Breast epithelium (tissue), 4 donors: ENCODE measurements around the gene GCNT2. TPM values are rescaled to one million over a fixed set of nuclear protein-coding genes. Genes with fewer than 3 reads are reported as not detected.

Experiments used
- DNase-seq, 2 donors: peaks; one replicate each; pipeline ENCODE4 v3.0.0-alpha.2; 2019; ENCODE audit warnings: low spot score in 2 of 2
- H3K27ac ChIP-seq, 2 donors: fragments of 200-600 bp; sonication (generic) in 1 of 2; one replicate each; pipeline ENCODE4 v1.5.1; 2016 to 2019; ENCODE audit warnings: mild to moderate bottlenecking in 1 of 2
- H3K27me3 ChIP-seq, 2 donors: fragments of 200-600 bp; sonication (generic) in 1 of 2; one replicate each; pipeline versions ENCODE4 v1.5.1 to v1.6.0; 2017 to 2019; ENCODE audit warnings: control low read depth in 1 of 2, mild to moderate bottlenecking in 1 of 2
- H3K36me3 ChIP-seq: fragments of 200-600 bp; one replicate; pipeline ENCODE4 v1.5.1; 2019
- H3K4me1 ChIP-seq, 2 donors: fragments of 200-600 bp; sonication (generic); one replicate each; pipeline ENCODE4 v1.5.1; 2016 to 2019; ENCODE audit warnings: control low read depth in 1 of 2
- H3K4me3 ChIP-seq, 3 donors: fragments of 200-600 bp; sonication (generic); 1 replicate in 2 of 3; 2 replicates in 1 of 3; pipeline ENCODE4 v1.5.1; 2016 to 2019; ENCODE audit warnings: mild to moderate bottlenecking in 3 of 3, moderate library complexity in 2 of 3
- H3K9me3 ChIP-seq, 2 donors: fragments of 200-600 bp; sonication (generic) in 1 of 2; one replicate each; pipeline ENCODE4 v1.5.1; 2016 to 2019; ENCODE audit warnings: control low read depth in 1 of 2
- POLR2A ChIP-seq: fragments of 450-650 bp; IDR thresholded peaks from one replicate; pipeline ENCODE4 v1.6.1; 2016; ENCODE audit warnings: antibody characterized with exemption, mild to moderate bottlenecking, moderate library complexity
- POLR2AphosphoS5 ChIP-seq, 3 donors: sonication (generic); formaldehyde crosslinking; IDR thresholded peaks; one replicate each; pipeline ENCODE4 v1.6.1; 2017; ENCODE audit warnings: antibody characterized with exemption in 3 of 3
- intact Hi-C: fragments of 100-400 bp; cut with DNase I; formaldehyde crosslinking; loops from one replicate; pipeline ENCODE4 v1.15.1; 2023; ENCODE audit warnings: low total_unique reads
- total RNA-seq, 3 donors: library from RNA; depleted of rRNA; stranded (reverse); fragments of >200 nt; gene quantifications; one replicate each; pipeline ENCODE4 v1.1.0, GENCODE V29; 2016
- TF ChIP-seq, protein P1 (sequence below), 3 donors: fragments of 450-650 bp; IDR thresholded peaks; one replicate each; pipeline ENCODE4 v1.5.1; 2016 to 2017; ENCODE audit warnings: antibody characterized with exemption in 3 of 3, mild to moderate bottlenecking in 3 of 3, moderate library complexity in 3 of 3

GCNT2 gene
- total RNA-seq, 3 donors from 2014 or later = 1.4 to 22.0 (median 13.4) TPM

DNA sequence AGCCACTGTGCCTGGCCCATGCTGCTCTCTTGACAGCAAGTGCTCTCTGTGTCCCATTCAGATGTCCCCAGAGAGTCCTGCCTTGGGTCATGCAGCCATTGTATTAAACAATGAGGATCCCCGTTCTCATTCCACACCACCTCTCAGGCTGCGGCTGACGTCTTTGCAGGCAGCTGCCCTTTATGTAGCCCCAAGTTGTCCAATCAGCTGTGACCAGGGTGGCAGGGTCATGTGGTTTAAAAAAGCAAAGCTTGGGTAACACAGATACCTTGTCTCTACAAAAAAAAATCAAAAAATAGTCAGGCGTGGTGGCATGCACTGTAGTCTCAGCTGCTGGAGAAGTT lies 13.2 kb downstream of the GCNT2 start:
- no peak for DNase-seq
- no peaks in the 10 kb centered on the region for H3K36me3 ChIP-seq
- TF ChIP-seq, protein P1, sequence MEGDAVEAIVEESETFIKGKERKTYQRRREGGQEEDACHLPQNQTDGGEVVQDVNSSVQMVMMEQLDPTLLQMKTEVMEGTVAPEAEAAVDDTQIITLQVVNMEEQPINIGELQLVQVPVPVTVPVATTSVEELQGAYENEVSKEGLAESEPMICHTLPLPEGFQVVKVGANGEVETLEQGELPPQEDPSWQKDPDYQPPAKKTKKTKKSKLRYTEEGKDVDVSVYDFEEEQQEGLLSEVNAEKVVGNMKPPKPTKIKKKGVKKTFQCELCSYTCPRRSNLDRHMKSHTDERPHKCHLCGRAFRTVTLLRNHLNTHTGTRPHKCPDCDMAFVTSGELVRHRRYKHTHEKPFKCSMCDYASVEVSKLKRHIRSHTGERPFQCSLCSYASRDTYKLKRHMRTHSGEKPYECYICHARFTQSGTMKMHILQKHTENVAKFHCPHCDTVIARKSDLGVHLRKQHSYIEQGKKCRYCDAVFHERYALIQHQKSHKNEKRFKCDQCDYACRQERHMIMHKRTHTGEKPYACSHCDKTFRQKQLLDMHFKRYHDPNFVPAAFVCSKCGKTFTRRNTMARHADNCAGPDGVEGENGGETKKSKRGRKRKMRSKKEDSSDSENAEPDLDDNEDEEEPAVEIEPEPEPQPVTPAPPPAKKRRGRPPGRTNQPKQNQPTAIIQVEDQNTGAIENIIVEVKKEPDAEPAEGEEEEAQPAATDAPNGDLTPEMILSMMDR (IDR thresholded peaks at IDR 0.05) = no peak
- TF ChIP-seq POLR2A = no peak
- no peak for TF ChIP-seq POLR2AphosphoS5 (IDR thresholded peaks at IDR 0.05)
- no peak overlapping the region for H3K27ac ChIP-seq
- no peaks in the 10 kb centered on the region for H3K27me3 ChIP-seq
- H3K4me3 ChIP-seq = no peak overlapping the region
- no peaks in the 10 kb centered on the region for H3K4me1 ChIP-seq
- intact Hi-C loops = no loop called here
- H3K9me3 ChIP-seq = no peaks in the 10 kb centered on the region

DNA sequence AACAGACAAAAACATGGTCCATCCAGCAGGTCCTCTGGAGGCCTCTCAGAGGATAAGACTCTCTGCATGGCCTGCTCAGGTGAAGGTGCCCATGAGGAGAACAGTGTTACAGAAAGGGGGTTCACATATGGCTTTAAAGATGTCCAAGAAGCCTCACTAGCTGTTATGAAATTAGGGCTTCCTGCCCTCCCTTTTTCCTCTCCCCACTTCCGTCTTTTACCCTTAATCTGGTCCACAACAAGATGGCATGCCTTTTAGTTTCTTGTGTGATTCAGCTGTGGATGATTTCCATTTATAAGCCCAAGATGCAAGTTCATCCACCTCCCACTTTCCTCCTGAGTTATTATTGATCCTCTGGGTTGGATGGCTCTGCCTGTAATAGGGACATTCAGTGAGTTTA lies 14.0 kb downstream of the GCNT2 start:
- no peaks in the 10 kb centered on the region for H3K9me3 ChIP-seq
- no peaks in the 10 kb centered on the region for H3K36me3 ChIP-seq
- no peak overlapping the region for H3K4me3 ChIP-seq
- TF ChIP-seq, protein P1 (IDR thresholded peaks at IDR 0.05) = no peak
- TF ChIP-seq POLR2AphosphoS5 (IDR thresholded peaks at IDR 0.05) = no peak
- no peak for TF ChIP-seq POLR2A
- no peaks in the 10 kb centered on the region for H3K27me3 ChIP-seq
- H3K27ac ChIP-seq = no peak overlapping the region
- intact Hi-C loops = no loop called here
- no peaks in the 10 kb centered on the region for H3K4me1 ChIP-seq
- no peak for DNase-seq

DNA sequence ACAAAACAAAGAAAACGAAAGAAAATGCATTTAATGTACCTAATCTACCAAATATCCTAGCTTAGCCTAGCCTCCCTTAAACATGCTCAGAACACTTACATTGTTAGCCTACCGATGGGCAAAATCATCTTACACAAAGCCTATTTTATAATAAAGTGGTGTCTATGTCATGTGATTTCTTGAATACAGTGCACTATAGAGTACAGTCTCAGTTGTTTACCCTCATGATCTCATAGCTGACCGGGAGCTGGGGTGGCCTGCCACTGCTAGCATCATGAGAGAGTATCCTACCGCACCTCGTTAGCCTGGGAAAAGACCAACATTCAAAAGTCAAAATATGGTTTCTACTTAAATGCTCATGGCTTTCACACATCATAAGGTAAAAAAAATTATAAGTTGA lies 16.6 kb downstream of the GCNT2 start:
- no peaks in the 10 kb centered on the region for H3K4me1 ChIP-seq
- no peak for DNase-seq
- no peaks in the 10 kb centered on the region for H3K27me3 ChIP-seq
- H3K27ac ChIP-seq = no peak overlapping the region
- no peaks in the 10 kb centered on the region for H3K9me3 ChIP-seq
- intact Hi-C loops = no loop called here
- H3K4me3 ChIP-seq = no peak overlapping the region
- H3K36me3 ChIP-seq = no peaks in the 10 kb centered on the region
- TF ChIP-seq POLR2AphosphoS5 (IDR thresholded peaks at IDR 0.05) (no peak), POLR2A (no peak)
- TF ChIP-seq, protein P1 (IDR thresholded peaks at IDR 0.05) = no peak

DNA sequence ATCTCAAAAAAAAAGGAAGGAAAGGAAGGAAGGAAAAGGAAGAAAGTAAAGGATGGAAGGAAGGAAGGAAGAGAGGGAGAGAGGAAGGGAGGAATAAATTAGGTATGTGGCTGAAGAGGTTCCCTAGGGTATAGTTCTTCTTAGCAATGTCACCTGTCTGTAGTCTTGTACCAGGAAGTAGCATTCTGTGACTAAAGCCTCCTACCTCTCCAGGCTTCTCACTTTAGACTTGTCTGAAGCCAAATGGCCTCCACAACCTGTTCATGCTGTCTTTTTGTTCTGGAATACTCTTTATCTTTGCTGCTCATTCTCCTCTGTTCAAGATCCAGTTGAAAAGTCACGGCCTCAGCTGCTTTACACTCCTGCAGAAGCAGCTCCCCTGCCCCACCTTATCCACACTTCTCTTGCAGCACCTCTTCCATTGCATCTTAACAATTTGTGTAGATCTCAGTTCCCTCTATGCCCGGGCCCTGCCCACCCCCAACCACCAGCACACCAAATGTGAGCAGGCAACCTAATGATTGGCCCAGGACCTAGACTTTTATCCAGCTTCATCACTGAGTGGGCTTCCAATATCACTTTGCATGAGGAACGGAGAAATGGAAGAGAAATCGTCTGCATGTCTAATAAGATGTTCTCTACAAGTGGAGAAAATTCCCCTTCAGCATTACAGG lies 19.1 kb downstream of the GCNT2 start:
- Histone ChIP-seq H3K27me3 (no peaks in the 10 kb centered on the region), H3K27ac (no peak overlapping the region), H3K36me3 (no peaks in the 10 kb centered on the region), H3K9me3 (no peaks in the 10 kb centered on the region), H3K4me3 (no peak overlapping the region), H3K4me1 (no peaks in the 10 kb centered on the region)
- TF ChIP-seq, protein P1 (IDR thresholded peaks at IDR 0.05) = no peak
- TF ChIP-seq POLR2AphosphoS5 (IDR thresholded peaks at IDR 0.05) (no peak), POLR2A (no peak)
- intact Hi-C loops = no loop called here
- no peak for DNase-seq

DNA sequence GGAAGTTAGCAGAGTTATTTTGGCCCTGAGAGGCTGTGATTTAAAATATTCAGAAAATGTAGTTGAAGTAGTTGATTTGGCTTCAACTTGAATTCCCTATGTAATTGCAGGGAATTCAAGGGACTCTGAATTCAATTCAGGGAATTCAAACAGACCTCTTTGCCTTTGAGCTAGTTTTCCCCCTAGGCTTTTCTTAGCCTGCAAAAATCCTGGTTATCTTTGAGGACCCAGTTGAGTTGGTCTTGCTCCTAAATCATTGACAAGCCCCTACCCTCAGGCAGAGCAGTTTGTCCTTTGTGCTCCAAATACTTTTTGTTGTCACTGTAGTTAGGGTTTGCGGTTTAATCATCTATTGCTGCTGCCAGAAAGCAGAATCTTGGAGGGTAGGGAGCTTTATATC lies 20.4 kb downstream of the GCNT2 start:
- DNase-seq = no peak
- H3K27me3 ChIP-seq = no peaks in the 10 kb centered on the region
- intact Hi-C loops = no loop called here
- peak overlapping the region in 1 of 2 donors; percentile 17 for H3K27ac ChIP-seq
- TF ChIP-seq POLR2AphosphoS5 (IDR thresholded peaks at IDR 0.05) (no peak), POLR2A (no peak)
- TF ChIP-seq, protein P1 (IDR thresholded peaks at IDR 0.05) = no peak
- H3K4me3 ChIP-seq = no peak overlapping the region
- H3K9me3 ChIP-seq = no peaks in the 10 kb centered on the region
- H3K4me1 ChIP-seq = no peaks in the 10 kb centered on the region
- H3K36me3 ChIP-seq = no peaks in the 10 kb centered on the region
